GM19328 (cell line): ENCODE measurements around the gene KCTD3.

Experiments
- ATAC-seq: cut with Tn5 transposase; IDR thresholded peaks from one replicate; pipeline ENCODE4 v1.9.1; 2021; ENCODE audit warnings: mild to moderate bottlenecking, moderate library complexity; ENCODE audit not compliant: unreplicated experiment

Gene KCTD3

GRCh38 chr1:215650446-215651149 is 83.5 kb downstream of the KCTD3 start:
- no peak for ATAC-seq

GRCh38 chr1:215651867-215652266 is 84.8 kb downstream of the KCTD3 start:
- ATAC-seq: no peak

- no peak for ATAC-seq
Measured at GRCh38 chr1:215652371-215652770, 85.3 kb downstream of the KCTD3 start.

DNA sequence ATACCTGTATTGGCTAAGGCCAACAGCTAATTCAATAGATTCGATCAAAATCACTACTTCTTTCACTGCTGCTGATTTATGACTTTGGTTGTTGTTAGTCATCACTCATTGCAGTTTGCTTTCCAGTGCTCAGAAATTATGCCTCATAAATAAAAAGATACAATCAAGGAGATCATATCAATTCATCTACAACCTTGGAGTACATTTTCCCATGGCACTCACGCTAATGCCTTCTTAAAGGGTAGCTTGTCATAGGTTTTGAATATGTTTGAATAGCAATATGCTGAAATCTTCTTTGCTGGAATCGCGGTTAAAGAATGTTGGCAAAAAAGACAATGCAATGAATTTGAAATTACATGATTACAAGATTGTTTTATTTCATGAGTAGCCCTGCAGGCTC is 89.9 kb downstream of the KCTD3 start:
- ATAC-seq: no peak

DNA sequence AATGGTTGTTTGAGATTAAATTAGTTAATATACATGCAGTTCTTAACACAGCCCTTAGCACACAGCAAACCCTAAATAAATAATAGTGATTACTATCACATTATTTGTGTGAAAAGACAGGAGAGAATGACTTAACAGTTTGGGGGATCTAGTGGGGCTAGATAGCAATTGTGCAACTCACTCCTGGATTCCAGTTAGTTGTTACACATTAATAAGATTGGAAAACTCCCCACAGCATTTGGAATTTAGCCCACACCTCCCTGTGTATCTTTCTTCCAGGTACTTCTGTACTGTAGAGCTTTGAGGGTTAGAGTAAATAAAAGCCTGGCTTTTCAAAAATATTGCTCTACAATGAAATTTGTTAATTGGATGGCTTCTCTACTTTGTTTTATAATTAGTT is 93.2 kb downstream of the KCTD3 start:
- ATAC-seq: no peak

DNA sequence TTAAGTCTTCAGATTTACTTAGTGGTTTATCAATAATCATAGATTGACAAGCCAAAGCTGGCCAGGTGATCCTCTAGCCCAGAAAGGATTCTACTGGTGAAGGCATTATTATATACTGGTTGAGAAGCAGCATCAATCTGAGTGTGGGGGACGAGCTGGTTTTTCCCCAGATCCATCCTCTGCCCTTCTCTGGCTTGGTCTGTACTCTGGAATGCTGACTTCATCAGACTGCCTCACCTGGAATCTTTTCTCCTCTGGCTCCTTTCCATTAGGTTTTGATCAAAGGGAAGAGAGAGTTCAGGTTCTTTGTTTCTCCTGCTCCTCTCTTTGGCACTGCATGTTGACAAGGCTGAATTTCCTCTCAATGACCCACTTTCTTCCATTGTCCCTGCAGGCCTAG is 93.9 kb downstream of the KCTD3 start:
- ATAC-seq: no peak

- no peak for ATAC-seq
Measured at GRCh38 chr1:215665215-215665614, 98.1 kb downstream of the KCTD3 start.

- no peak for ATAC-seq
Measured at GRCh38 chr1:215667761-215668160, 100.7 kb downstream of the KCTD3 start.

DNA sequence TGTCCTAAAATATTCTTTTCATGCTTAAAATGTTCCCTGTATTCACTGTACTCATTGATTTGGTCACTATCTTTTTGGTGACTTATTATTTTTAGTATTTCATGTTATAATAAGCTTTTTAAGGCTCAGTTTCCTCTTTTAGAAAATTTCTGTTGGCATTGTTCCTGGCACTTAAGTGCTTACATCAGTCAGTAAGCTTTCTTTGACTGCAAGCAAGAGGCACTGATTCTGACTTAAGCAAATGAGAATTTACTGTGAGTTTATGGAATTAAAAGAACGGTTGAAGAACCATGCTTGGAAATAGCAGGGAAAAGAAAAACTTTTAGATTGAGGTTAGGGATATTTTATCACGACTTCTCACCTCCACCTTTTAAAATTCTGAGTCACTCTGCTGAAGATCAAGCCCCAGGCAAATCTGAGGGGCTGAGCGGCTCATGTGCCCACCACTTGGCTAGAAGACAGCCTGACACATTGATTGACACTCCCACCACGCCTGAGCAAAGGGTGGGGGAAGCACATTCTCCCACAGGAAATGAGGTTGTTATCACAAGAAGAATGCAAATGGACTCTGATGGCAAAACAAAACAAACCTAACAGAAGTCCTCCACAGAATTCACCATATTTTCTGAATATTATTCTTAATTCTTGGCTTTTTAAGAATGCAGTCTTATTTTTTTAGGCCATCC is 102.8 kb downstream of the KCTD3 start:
- no peak for ATAC-seq
